GM23338 (cell line): ENCODE data around the gene TMEM255B. TPM values are rescaled to one million over a fixed set of nuclear protein-coding genes. Genes with fewer than 3 reads are reported as not detected.

Experiments
- ATAC-seq: fragments of 200-7000 bp; cut with Tn5 transposase; 3 replicates; pipeline ENCODE4 v1.9.1; 2020
- DNase-seq: peaks from one replicate; pipeline ENCODE4 v3.0.0-alpha.2; 2015; ENCODE audit warnings: low spot score
- H2AFZ ChIP-seq: fragments of 200-600 bp; sonication (generic); 2 replicates; pipeline ENCODE4 v1.8.0; 2016; ENCODE audit warnings: antibody characterized with exemption, mild to moderate bottlenecking, moderate library complexity
- H3F3A ChIP-seq: fragments of 200-600 bp; sonication (generic); replicated peaks from 2 replicates; pipeline ENCODE4 v1.8.0; 2017; ENCODE audit warnings: antibody characterized with exemption, mixed run types, low read depth
- H3K27ac ChIP-seq: fragments of 200-600 bp; sonication (generic); 2 replicates; pipeline ENCODE4 v1.6.1; 2016; ENCODE audit warnings: low read depth
- H3K27me3 ChIP-seq: fragments of 200-600 bp; sonication (generic); 2 replicates; pipeline ENCODE4 v1.8.0; 2016; ENCODE audit warnings: mild to moderate bottlenecking, mixed run types, moderate library complexity; ENCODE audit not compliant: insufficient read depth
- H3K36me3 ChIP-seq: fragments of 200-600 bp; sonication (generic); 2 replicates; pipeline ENCODE4 v1.8.0; 2016; ENCODE audit warnings: mild to moderate bottlenecking; ENCODE audit not compliant: insufficient read depth
- H3K4me1 ChIP-seq: fragments of 200-600 bp; sonication (generic); 2 replicates; pipeline ENCODE4 v1.8.0; 2016; ENCODE audit warnings: mild to moderate bottlenecking, moderate library complexity; ENCODE audit not compliant: insufficient read depth
- H3K4me2 ChIP-seq: fragments of 200-600 bp; sonication (generic); 2 replicates; pipeline ENCODE4 v1.7.1; 2017; ENCODE audit warnings: mixed run types
- H3K4me3 ChIP-seq: fragments of 200-600 bp; sonication (generic); 2 replicates; pipeline ENCODE4 v1.6.1; 2016; ENCODE audit warnings: mixed run types
- H3K79me2 ChIP-seq: fragments of 200-600 bp; sonication (generic); replicated peaks from 2 replicates; pipeline ENCODE4 v1.8.0; 2017; ENCODE audit warnings: mild to moderate bottlenecking; ENCODE audit not compliant: insufficient read depth
- H3K9me2 ChIP-seq: fragments of 200-600 bp; sonication (generic); 2 replicates; pipeline ENCODE4 v1.8.0; 2017; ENCODE audit not compliant: insufficient read depth
- H4K20me1 ChIP-seq: fragments of 200-600 bp; sonication (generic); replicated peaks from 2 replicates; pipeline ENCODE4 v1.8.0; 2017; ENCODE audit warnings: mild to moderate bottlenecking; ENCODE audit not compliant: insufficient read depth
- H3K27ac Mint-ChIP-seq: 2 replicates; pipeline ENCODE4 v1.8.0; 2020; ENCODE audit warnings: inconsistent platforms, mild to moderate bottlenecking, moderate library complexity, mixed read lengths
- H3K27me3 Mint-ChIP-seq: 3 replicates; pipeline ENCODE4 v1.8.0; 2022; ENCODE audit warnings: low read depth, mild to moderate bottlenecking, moderate library complexity, mixed read lengths, inconsistent platforms; ENCODE audit not compliant: insufficient read depth, poor library complexity
- H3K36me3 Mint-ChIP-seq: 3 replicates; pipeline ENCODE4 v1.8.0; 2021; ENCODE audit warnings: low read depth, mild to moderate bottlenecking, inconsistent platforms, moderate library complexity, mixed read lengths
- H3K4me1 Mint-ChIP-seq: 3 replicates; pipeline ENCODE4 v1.8.0; 2020; ENCODE audit warnings: mild to moderate bottlenecking, inconsistent platforms, mixed read lengths
- H3K4me3 Mint-ChIP-seq: 3 replicates; pipeline ENCODE4 v1.8.0; 2021; ENCODE audit warnings: moderate library complexity, mild to moderate bottlenecking, inconsistent platforms, mixed read lengths
- H3K9me3 Mint-ChIP-seq: 3 replicates; pipeline ENCODE4 v1.8.0; 2020; ENCODE audit warnings: moderate library complexity, mild to moderate bottlenecking, inconsistent platforms, mixed read lengths
- EZH2 ChIP-seq: fragments of 200-600 bp; sonication (generic); IDR thresholded peaks from one replicate; pipeline ENCODE4 v1.8.0; 2017; ENCODE audit warnings: antibody characterized with exemption, mild to moderate bottlenecking, low read depth; ENCODE audit not compliant: unreplicated experiment
- JUNB ChIP-seq: IDR thresholded peaks from one replicate; pipeline ENCODE4 v1.6.1; 2016; ENCODE audit warnings: antibody characterized with exemption; ENCODE audit not compliant: unreplicated experiment
- NANOG ChIP-seq: IDR thresholded peaks from 2 replicates; pipeline ENCODE4 v1.6.1; 2016; ENCODE audit warnings: antibody characterized with exemption, borderline replicate concordance
- POLR2AphosphoS5 ChIP-seq: IDR thresholded peaks from 2 replicates; pipeline ENCODE4 v1.6.1; 2016; ENCODE audit warnings: antibody characterized with exemption, low read depth
- STAT1 ChIP-seq: IDR thresholded peaks from one replicate; pipeline ENCODE4 v1.6.1; 2016; ENCODE audit warnings: antibody characterized with exemption; ENCODE audit not compliant: unreplicated experiment
- ZNF114 ChIP-seq: fragments of 250-450 bp; sonication (Bioruptor Pico); IDR thresholded peaks from 2 replicates; pipeline ENCODE4 v1.5.0; 2020; ENCODE audit warnings: mild to moderate bottlenecking, moderate library complexity
- polyA plus RNA-seq: library from polyadenylated mRNA; unstranded; fragments of >200 nt; fragmentation: Nextera tagmentation; extraction: Ambion mirVana; gene quantifications from 2 replicates; pipeline ENCODE4 v1.2.1, GENCODE V29; 2016
- total RNA-seq: library from RNA; depleted of rRNA; stranded (reverse); fragments of >200 nt; shearing (Covaris generic); gene quantifications from 2 replicates; pipeline ENCODE4 v1.2.3, GENCODE V29; 2014
- TF ChIP-seq, protein P1 (sequence below): IDR thresholded peaks from one replicate; pipeline ENCODE4 v1.6.1; 2018; ENCODE audit warnings: antibody characterized with exemption; ENCODE audit not compliant: unreplicated experiment
- TF ChIP-seq, protein P2 (sequence below): fragments of 250-450 bp; sonication (Bioruptor Pico); IDR thresholded peaks from 2 replicates; pipeline ENCODE4 v1.5.0; 2020; ENCODE audit warnings: mild to moderate bottlenecking, moderate library complexity
- TF ChIP-seq, protein P3 (sequence below), 2 experiments: fragments of 200-600 bp in 1 of 2; sonication (generic) in 1 of 2; conservative IDR thresholded peaks; 2 replicates each; pipeline versions ENCODE4 v1.5.1 to v1.6.1; 2016 to 2017; ENCODE audit warnings: antibody characterized with exemption in 2 of 2, low read depth in 2 of 2, mild to moderate bottlenecking in 2 of 2, moderate library complexity in 1 of 2

TMEM255B gene
- total and polyA plus RNA-seq, 2 experiments from 2014 or later = 0.69 to 4.4 TPM

DNA sequence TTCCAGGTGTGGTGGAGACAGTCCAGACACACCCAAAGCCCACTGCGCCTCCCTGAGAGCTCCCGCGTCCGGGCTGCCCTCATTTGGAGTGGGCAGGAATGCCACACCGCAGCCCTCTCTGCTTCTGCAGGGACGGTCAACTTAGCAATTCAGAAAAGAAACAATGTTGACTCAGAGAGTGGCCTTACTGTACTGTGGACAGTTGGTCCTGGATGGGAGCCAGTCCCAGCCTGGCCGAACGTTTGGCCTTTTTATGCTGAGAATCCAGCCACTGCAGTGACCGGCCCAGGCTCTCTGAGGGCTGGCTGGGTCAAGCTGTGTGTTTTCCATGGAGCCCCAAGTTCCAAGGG is 97.7 kb downstream of the TMEM255B start:
- no peak overlapping the region for H3K4me3 Mint-ChIP-seq
- H3K36me3 ChIP-seq = no peaks in the 10 kb centered on the region
- peaks cover 23% of the 10 kb centered on the region for H3K4me1 ChIP-seq
- TF ChIP-seq NANOG (no peak), JUNB (no peak), EZH2 (no peak), ZNF114 (CRISPR knock-in tag) (no peak), POLR2AphosphoS5 (no peak)
- no peak for ATAC-seq
- H3K27ac Mint-ChIP-seq = 0 out of 2 replicates have a peak overlapping the region, but pooled peaks have one; percentile 63
- H3K4me1 Mint-ChIP-seq = peaks cover 68% of the 10 kb centered on the region
- no peak overlapping the region for H3K27ac ChIP-seq
- no peak for DNase-seq
- no peak overlapping the region for H3K4me3 ChIP-seq
- peaks cover 27% of the 10 kb centered on the region for H3K27me3 Mint-ChIP-seq
- peaks cover 7% of the 10 kb centered on the region for H3K36me3 Mint-ChIP-seq
- no peak overlapping the region for H2AFZ ChIP-seq
- no peak overlapping the region for H3K4me2 ChIP-seq
- peaks cover 27% of the 10 kb centered on the region; the same call in 1 of the 2 replicates for H3K79me2 ChIP-seq
- no peaks in the 10 kb centered on the region; the same call in 2 of the 3 replicates for H3K9me3 Mint-ChIP-seq
- peaks cover 26% of the 10 kb centered on the region for H3F3A ChIP-seq
- H3K27me3 ChIP-seq = no peaks in the 10 kb centered on the region
- H4K20me1 ChIP-seq = no peaks in the 10 kb centered on the region
- H3K9me2 ChIP-seq = no peaks in the 10 kb centered on the region; the same call in 1 of the 2 replicates

DNA sequence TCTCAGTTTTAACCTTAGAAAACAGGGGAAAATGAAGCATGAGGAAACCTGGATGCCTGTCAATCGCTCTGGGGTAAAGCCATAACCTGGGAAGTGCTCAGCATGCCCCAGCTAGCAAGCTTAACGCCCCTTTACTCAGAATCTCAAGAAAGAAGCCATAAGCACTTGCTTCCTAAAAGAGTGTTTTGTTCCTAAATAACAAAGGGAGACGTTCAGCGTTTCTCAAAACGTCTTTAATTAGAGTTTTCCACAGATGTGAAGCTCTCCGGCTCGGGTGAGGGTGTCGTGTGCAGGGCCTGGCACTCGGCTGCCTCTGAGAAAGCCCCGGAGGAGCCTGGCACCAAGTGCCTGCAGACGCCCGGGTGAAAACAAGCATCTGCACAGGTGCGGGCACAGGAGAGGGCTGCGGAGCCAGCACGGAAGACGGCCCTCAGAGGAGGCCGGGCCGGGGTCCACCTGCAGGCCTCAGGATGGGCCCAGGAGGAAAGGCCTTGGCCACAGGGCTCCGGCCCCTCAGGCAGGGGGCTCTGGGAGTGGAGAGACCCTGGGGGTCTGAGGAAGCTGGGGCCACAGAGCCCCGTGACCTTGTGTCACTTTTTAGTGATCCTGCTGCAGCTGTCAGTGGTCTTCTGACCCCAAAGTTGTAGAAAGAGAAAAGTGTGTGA is 98.6 kb downstream of the TMEM255B start:
- Histone ChIP-seq H3K4me3 (no peak overlapping the region), H3K4me1 (peaks cover 31% of the 10 kb centered on the region), H3K79me2 (peaks cover 28% of the 10 kb centered on the region; the same call in 1 of the 2 replicates), H4K20me1 (no peaks in the 10 kb centered on the region), H3F3A (peaks cover 32% of the 10 kb centered on the region), H3K27ac (peak overlapping the region; percentile 63; the same call in 1 of the 2 replicates), H3K36me3 (no peaks in the 10 kb centered on the region), H2AFZ (no peak overlapping the region), H3K27me3 (peaks cover 4% of the 10 kb centered on the region), H3K4me2 (no peak overlapping the region), H3K9me2 (no peaks in the 10 kb centered on the region; the same call in 1 of the 2 replicates)
- ATAC-seq = no peak
- Mint-ChIP-seq H3K4me1 (peaks cover 74% of the 10 kb centered on the region), H3K9me3 (no peaks in the 10 kb centered on the region; the same call in 2 of the 3 replicates), H3K36me3 (peaks cover 7% of the 10 kb centered on the region), H3K27me3 (peaks cover 37% of the 10 kb centered on the region), H3K4me3 (no peak overlapping the region), H3K27ac (peak overlapping the region; percentile 85)
- no peak for DNase-seq
- TF ChIP-seq STAT1 (no peak), NANOG (no peak), EZH2 (no peak)
- TF ChIP-seq, protein P1, sequence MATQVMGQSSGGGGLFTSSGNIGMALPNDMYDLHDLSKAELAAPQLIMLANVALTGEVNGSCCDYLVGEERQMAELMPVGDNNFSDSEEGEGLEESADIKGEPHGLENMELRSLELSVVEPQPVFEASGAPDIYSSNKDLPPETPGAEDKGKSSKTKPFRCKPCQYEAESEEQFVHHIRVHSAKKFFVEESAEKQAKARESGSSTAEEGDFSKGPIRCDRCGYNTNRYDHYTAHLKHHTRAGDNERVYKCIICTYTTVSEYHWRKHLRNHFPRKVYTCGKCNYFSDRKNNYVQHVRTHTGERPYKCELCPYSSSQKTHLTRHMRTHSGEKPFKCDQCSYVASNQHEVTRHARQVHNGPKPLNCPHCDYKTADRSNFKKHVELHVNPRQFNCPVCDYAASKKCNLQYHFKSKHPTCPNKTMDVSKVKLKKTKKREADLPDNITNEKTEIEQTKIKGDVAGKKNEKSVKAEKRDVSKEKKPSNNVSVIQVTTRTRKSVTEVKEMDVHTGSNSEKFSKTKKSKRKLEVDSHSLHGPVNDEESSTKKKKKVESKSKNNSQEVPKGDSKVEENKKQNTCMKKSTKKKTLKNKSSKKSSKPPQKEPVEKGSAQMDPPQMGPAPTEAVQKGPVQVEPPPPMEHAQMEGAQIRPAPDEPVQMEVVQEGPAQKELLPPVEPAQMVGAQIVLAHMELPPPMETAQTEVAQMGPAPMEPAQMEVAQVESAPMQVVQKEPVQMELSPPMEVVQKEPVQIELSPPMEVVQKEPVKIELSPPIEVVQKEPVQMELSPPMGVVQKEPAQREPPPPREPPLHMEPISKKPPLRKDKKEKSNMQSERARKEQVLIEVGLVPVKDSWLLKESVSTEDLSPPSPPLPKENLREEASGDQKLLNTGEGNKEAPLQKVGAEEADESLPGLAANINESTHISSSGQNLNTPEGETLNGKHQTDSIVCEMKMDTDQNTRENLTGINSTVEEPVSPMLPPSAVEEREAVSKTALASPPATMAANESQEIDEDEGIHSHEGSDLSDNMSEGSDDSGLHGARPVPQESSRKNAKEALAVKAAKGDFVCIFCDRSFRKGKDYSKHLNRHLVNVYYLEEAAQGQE = no peak
- TF ChIP-seq, protein P2, sequence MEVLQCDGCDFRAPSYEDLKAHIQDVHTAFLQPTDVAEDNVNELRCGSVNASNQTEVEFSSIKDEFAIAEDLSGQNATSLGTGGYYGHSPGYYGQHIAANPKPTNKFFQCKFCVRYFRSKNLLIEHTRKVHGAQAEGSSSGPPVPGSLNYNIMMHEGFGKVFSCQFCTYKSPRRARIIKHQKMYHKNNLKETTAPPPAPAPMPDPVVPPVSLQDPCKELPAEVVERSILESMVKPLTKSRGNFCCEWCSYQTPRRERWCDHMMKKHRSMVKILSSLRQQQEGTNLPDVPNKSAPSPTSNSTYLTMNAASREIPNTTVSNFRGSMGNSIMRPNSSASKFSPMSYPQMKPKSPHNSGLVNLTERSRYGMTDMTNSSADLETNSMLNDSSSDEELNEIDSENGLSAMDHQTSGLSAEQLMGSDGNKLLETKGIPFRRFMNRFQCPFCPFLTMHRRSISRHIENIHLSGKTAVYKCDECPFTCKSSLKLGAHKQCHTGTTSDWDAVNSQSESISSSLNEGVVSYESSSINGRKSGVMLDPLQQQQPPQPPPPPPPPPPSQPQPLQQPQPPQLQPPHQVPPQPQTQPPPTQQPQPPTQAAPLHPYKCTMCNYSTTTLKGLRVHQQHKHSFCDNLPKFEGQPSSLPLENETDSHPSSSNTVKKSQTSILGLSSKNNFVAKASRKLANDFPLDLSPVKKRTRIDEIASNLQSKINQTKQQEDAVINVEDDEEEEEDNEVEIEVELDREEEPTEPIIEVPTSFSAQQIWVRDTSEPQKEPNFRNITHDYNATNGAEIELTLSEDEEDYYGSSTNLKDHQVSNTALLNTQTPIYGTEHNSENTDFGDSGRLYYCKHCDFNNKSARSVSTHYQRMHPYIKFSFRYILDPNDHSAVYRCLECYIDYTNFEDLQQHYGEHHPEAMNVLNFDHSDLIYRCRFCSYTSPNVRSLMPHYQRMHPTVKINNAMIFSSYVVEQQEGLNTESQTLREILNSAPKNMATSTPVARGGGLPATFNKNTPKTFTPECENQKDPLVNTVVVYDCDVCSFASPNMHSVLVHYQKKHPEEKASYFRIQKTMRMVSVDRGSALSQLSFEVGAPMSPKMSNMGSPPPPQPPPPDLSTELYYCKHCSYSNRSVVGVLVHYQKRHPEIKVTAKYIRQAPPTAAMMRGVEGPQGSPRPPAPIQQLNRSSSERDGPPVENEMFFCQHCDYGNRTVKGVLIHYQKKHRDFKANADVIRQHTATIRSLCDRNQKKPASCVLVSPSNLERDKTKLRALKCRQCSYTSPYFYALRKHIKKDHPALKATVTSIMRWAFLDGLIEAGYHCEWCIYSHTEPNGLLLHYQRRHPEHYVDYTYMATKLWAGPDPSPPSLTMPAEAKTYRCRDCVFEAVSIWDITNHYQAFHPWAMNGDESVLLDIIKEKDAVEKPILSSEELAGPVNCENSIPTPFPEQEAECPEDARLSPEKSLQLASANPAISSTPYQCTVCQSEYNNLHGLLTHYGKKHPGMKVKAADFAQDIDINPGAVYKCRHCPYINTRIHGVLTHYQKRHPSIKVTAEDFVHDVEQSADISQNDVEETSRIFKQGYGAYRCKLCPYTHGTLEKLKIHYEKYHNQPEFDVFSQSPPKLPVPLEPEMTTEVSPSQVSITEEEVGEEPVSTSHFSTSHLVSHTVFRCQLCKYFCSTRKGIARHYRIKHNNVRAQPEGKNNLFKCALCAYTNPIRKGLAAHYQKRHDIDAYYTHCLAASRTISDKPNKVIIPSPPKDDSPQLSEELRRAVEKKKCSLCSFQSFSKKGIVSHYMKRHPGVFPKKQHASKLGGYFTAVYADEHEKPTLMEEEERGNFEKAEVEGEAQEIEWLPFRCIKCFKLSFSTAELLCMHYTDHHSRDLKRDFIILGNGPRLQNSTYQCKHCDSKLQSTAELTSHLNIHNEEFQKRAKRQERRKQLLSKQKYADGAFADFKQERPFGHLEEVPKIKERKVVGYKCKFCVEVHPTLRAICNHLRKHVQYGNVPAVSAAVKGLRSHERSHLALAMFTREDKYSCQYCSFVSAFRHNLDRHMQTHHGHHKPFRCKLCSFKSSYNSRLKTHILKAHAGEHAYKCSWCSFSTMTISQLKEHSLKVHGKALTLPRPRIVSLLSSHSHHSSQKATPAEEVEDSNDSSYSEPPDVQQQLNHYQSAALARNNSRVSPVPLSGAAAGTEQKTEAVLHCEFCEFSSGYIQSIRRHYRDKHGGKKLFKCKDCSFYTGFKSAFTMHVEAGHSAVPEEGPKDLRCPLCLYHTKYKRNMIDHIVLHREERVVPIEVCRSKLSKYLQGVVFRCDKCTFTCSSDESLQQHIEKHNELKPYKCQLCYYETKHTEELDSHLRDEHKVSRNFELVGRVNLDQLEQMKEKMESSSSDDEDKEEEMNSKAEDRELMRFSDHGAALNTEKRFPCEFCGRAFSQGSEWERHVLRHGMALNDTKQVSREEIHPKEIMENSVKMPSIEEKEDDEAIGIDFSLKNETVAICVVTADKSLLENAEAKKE = no peak
- TF ChIP-seq, protein P3, sequence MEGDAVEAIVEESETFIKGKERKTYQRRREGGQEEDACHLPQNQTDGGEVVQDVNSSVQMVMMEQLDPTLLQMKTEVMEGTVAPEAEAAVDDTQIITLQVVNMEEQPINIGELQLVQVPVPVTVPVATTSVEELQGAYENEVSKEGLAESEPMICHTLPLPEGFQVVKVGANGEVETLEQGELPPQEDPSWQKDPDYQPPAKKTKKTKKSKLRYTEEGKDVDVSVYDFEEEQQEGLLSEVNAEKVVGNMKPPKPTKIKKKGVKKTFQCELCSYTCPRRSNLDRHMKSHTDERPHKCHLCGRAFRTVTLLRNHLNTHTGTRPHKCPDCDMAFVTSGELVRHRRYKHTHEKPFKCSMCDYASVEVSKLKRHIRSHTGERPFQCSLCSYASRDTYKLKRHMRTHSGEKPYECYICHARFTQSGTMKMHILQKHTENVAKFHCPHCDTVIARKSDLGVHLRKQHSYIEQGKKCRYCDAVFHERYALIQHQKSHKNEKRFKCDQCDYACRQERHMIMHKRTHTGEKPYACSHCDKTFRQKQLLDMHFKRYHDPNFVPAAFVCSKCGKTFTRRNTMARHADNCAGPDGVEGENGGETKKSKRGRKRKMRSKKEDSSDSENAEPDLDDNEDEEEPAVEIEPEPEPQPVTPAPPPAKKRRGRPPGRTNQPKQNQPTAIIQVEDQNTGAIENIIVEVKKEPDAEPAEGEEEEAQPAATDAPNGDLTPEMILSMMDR (conservative IDR thresholded peaks at IDR 0.05; ENCODE audit: low read depth in 2 of 2) = no peak
